ENCODE measurements around the gene ADD2. TPM values are rescaled to one million over a fixed set of nuclear protein-coding genes. Genes with fewer than 3 reads are reported as not detected.
"Not testable (repeated sequence)": the region's sequence is repeated elsewhere in the genome, so short reads cannot be mapped to it uniquely, and the experiment has no call there.

The ADD2 gene
- total RNA-seq, 2 donors from 2014 or later, result 0.41 to 1.6 TPM

DNA sequence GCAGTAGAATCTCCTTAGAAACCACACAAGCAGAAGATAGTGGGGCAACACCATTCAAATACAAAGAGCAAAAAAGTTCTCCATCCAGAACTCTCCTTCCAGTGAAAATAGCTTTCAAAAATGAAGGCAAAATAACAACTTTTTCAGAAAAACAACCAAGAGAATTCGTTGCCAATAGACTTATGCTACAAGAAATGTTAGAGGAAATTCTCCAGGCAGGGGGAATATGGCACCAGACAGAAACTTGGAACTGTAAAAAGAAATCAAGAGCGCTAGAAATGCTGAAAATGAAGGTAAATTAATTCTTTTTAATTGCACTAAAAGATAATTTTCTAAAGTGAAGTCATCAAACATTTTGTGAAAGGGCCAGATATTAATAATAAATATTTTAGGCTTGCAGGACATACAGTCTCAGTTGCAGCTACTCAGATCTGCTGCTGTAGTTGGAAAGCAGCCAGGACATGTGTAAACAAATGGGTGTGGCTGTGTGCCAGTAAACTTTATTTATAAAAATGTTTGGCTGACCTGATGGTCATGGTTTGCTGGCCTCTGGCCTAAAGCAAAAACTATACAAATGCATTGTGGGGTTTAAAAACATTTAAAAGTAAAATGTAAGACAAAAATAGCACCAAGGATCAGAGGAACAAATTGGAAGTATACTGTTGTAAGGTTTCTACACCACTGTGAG is 140.6 kb downstream of the ADD2 start:
- TF ChIP-seq, protein P1, sequence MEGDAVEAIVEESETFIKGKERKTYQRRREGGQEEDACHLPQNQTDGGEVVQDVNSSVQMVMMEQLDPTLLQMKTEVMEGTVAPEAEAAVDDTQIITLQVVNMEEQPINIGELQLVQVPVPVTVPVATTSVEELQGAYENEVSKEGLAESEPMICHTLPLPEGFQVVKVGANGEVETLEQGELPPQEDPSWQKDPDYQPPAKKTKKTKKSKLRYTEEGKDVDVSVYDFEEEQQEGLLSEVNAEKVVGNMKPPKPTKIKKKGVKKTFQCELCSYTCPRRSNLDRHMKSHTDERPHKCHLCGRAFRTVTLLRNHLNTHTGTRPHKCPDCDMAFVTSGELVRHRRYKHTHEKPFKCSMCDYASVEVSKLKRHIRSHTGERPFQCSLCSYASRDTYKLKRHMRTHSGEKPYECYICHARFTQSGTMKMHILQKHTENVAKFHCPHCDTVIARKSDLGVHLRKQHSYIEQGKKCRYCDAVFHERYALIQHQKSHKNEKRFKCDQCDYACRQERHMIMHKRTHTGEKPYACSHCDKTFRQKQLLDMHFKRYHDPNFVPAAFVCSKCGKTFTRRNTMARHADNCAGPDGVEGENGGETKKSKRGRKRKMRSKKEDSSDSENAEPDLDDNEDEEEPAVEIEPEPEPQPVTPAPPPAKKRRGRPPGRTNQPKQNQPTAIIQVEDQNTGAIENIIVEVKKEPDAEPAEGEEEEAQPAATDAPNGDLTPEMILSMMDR (IDR thresholded peaks at IDR 0.05), result no peak
- peaks cover 0 to 6% of the 10 kb centered on the region in 2 donors for H3K4me1 ChIP-seq (ENCODE audit: control insufficient read depth in 1 of 2, low read depth in 2 of 2)

DNA sequence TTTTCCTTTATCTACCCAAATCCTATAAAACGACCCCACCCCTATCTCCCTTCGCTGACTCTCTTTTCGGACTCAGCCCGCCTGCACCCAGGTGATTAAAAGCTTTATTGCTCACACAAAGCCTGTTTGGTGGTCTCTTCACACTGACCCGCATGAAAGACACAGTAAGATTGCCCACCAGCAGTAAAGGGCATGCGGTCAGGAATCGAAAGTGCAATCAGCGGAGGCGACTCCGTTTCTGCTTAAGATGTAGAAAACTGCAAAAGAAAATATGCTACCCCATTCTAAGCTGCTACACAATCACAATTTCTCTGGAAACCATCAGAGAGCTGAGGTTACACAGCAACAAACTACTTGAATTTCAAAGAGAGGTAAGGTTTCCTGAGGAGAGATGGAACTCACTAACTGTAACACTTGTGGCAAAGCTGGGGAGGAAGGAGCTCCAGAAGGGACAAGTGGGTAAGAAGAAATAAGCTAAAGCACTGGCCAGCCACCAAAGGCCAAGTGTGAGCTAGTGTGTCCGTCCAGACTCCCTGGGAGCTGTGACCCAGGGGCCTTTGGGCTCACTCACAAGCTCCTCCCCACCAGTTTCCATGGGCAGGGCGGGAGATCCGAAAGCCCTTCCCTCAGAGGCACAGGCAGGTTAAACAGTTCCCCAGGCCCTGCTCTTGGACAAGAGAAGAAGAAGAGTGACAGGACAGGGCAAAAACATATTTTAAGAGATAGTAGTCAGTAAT is 141.6 kb downstream of the ADD2 start:
- H3K27ac ChIP-seq, result no peak overlapping the region
- peaks cover 0 to 6% of the 10 kb centered on the region in 2 donors for H3K4me1 ChIP-seq (ENCODE audit: control insufficient read depth in 1 of 2, low read depth in 2 of 2)
- no peak overlapping the region for H3K4me3 ChIP-seq
- ATAC-seq (ENCODE audit: insufficient number of reproducible peaks, low FRiP score, low read depth), result no peak
- TF ChIP-seq, protein P1 (IDR thresholded peaks at IDR 0.05), result no peak
- H3K9me3 ChIP-seq, result no peaks in the 10 kb centered on the region
- H3K27me3 ChIP-seq (replicated peaks; ENCODE audit: insufficient read depth), result no peaks in the 10 kb centered on the region
- no peak for DNase-seq (ENCODE audit: low spot score)
- H3K36me3 ChIP-seq, result no peaks in the 10 kb centered on the region

More for the DNA sequence above, 140.6 kb downstream of the ADD2 start:
- H3K9me3 ChIP-seq, result no peaks in the 10 kb centered on the region
- DNase-seq (ENCODE audit: low spot score), result no peak
- no peak for ATAC-seq (ENCODE audit: insufficient number of reproducible peaks, low FRiP score, low read depth)
- H3K36me3 ChIP-seq, result no peaks in the 10 kb centered on the region
- H3K4me3 ChIP-seq, result no peak overlapping the region
- no peak overlapping the region for H3K27ac ChIP-seq
- H3K27me3 ChIP-seq (replicated peaks; ENCODE audit: insufficient read depth), result no peaks in the 10 kb centered on the region

DNA sequence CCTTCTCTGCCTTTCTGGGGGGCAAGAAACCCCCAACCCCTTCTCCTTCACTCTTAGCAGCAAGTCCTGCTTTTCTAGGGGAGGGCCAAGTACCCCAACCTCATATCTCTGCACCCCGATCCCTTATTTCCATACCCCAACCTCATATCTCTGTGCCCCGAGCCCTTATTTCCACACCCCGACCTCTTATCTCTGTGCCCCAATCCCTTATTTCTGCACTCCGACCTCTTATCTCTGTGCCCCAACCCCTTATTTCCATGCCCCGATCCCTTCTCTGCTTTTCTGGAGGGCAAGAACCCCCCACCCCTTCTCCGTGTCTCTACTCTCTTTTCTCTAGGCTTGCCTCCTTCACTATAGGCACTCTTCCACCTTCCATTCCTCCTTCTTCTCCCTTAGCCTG is 146.5 kb downstream of the ADD2 start:
- H3K9me3 ChIP-seq; H3K4me3 ChIP-seq; H3K36me3 ChIP-seq; H3K27ac ChIP-seq; ATAC-seq (ENCODE audit: insufficient number of reproducible peaks, low FRiP score, low read depth); H3K4me1 ChIP-seq (ENCODE audit: control insufficient read depth in 1 of 2, low read depth in 2 of 2); DNase-seq (ENCODE audit: low spot score); H3K27me3 ChIP-seq (replicated peaks; ENCODE audit: insufficient read depth): not testable (repeated sequence)

DNA sequence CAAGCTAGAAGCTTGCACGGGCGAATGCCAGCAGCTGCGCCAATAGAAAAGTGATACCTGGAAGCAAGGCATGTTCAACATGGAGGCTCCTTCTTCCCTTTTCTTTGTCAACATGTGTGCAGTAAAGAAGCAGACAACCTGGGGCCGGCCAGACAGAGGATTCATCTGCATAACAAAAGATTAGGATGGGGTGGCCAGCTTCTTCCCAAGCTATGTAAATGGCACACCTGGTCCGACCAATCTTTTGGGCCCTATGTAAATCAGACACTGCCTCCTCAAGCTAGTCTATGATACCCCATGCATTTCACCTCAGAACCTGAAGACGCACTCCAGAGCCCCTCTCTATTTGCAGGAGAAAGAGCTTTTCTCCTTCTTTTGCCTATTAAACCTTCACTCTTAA is 148.0 kb downstream of the ADD2 start:
- Histone ChIP-seq H3K27ac (no peak overlapping the region), H3K36me3 (no peaks in the 10 kb centered on the region), H3K27me3 (replicated peaks; ENCODE audit: insufficient read depth) (no peaks in the 10 kb centered on the region), H3K9me3 (no peaks in the 10 kb centered on the region), H3K4me1 (ENCODE audit: control insufficient read depth in 1 of 2, low read depth in 2 of 2) (no peaks in the 10 kb centered on the region), H3K4me3 (no peak overlapping the region)
- DNase-seq (ENCODE audit: low spot score) (no peak), ATAC-seq (ENCODE audit: insufficient number of reproducible peaks, low FRiP score, low read depth) (no peak)
- TF ChIP-seq, protein P1 (IDR thresholded peaks at IDR 0.05), result no peak

DNA sequence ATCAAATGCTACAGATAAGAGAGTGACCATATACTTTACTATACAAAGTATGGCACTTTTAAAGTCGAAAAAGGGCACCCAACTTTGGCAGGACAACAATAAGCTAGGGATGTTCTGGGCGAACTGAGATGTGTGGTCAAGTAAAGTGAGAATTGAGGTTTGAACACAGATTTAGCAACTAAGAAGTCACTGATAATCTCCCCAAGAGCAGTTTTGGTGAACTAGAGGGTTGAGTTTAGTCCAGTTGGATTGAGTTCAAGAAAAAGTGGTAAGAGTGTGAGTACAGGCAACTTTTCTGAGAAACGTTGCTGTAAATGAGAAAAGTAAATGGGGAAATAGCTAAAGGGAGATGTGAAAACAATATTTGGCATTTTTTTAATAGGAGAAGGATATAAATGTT is 148.8 kb downstream of the ADD2 start:
- DNase-seq (ENCODE audit: low spot score) (no peak), ATAC-seq (ENCODE audit: insufficient number of reproducible peaks, low FRiP score, low read depth) (no peak)
- Histone ChIP-seq H3K27me3 (replicated peaks; ENCODE audit: insufficient read depth) (no peaks in the 10 kb centered on the region), H3K36me3 (no peaks in the 10 kb centered on the region), H3K4me1 (ENCODE audit: control insufficient read depth in 1 of 2, low read depth in 2 of 2) (no peaks in the 10 kb centered on the region), H3K4me3 (no peak overlapping the region), H3K27ac (no peak overlapping the region), H3K9me3 (no peaks in the 10 kb centered on the region)
- TF ChIP-seq, protein P1 (IDR thresholded peaks at IDR 0.05), result no peak

Data from thoracic aorta (tissue), 2 donors.